ENCODE results near the gene ABO.
"Not testable (repeated sequence)": the region's sequence is repeated elsewhere in the genome, so short reads cannot be mapped to it uniquely, and the experiment has no call there.

ABO gene

DNA sequence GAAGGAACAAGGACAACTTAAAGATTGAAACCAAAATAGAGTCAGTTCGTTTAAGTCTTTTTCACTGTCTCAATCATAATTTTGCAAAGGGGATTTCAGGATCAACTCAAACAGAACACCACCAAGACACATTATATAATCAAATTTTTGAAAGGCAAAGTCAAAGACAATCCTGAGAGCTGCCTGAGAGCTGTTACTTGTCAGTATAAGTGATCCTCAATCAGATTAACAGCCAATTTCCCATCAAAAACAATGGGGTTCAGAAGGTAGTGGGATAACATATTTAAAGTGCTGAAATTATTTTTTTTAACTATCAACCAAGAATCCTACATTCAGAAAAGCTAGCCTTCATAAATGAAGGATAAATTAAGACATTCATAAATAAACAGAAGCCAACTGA is 19.3 kb upstream of the ABO start:
- no peak for DNase-seq

DNA sequence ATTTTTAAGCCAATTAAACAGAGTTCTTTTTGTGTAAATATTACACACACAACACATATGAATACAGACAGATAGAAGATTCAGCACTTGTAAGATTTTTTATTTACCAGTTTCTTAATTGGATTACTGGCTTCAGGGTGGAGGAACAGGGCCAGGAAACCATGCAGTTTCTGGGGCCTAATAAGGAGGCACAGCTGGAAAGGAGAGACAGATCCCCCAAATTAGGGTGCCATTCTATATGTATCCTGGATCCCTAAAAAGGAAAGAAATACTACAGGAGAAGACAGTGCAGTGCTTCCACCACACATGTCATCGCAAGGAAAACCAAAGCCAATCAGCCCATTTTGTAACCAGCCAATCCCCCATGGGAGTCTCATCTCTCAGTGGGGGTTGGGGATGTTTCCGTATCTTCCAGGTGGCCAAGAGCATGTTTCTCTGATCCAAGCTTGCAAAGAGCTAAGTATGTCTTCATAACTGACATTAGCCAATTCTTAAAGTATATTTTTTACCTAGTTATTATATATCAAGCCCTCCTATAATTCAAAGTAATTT is 15.8 kb upstream of the ABO start:
- DNase-seq, result no peak

DNA sequence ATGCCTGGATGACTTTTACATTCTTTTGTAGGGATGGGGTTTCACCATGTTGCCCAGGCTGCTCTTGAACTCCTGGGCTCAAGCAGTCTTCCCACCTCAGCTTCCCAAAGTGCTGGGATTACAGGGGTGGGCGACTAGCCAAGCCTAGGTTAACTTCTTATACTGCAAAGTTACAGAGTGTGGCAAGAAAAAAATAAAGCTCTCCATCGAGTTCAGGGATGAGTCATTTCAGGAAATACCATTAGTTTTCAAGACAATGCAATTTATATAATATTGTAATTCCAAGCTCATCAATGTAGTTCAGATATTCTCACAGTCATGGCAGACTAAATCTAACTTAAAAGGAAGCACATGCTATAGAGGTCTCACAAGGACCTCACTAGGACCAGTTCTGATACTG is 11.5 kb upstream of the ABO start:
- no peak for DNase-seq

DNA sequence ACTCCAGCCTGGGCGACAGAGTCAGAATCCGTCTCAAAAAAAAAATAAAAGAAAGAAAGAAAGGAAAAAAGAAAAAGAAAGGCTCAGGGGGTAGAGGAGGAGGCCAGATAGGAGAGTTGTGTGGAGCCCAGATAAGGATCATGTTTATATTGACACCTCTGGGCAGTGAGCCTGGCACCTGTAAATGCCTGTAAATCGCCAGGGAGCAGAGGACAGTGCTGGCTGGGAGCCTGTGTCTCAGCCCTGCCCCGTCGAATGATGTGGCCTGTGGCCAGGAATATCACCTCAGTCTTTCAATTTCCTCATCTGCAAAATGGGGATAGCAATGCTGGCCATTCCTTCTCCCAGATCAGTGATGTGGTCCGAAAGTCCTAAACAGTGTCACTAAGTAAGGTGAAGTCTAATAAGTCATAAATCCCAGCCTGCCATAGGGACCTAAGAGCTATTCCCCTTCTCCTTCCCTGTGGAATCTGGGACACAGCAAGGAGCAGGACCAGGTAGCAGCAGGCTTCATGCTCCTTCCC is 10.3 kb upstream of the ABO start:
- no peak for DNase-seq

DNA sequence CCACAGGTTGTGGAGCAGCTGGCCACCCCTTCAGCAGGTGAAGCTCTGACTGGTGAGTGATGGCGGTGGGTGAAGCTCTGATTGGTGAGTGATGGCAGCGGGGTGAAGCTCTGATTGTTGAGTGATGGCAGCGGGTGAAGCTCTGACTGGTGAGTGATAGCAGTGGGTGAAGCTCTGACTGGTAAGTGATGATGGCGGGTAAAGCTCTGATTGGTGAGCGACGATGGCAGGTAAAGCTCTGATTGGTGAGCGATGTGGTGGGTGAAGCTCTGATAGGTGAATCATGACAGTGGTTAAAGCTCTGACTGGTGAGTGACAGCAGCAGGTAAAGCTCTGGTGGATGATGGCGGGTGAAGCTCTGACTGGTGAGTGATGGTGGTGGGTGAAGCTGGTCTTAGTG is 9.4 kb upstream of the ABO start:
- no peak for DNase-seq

DNA sequence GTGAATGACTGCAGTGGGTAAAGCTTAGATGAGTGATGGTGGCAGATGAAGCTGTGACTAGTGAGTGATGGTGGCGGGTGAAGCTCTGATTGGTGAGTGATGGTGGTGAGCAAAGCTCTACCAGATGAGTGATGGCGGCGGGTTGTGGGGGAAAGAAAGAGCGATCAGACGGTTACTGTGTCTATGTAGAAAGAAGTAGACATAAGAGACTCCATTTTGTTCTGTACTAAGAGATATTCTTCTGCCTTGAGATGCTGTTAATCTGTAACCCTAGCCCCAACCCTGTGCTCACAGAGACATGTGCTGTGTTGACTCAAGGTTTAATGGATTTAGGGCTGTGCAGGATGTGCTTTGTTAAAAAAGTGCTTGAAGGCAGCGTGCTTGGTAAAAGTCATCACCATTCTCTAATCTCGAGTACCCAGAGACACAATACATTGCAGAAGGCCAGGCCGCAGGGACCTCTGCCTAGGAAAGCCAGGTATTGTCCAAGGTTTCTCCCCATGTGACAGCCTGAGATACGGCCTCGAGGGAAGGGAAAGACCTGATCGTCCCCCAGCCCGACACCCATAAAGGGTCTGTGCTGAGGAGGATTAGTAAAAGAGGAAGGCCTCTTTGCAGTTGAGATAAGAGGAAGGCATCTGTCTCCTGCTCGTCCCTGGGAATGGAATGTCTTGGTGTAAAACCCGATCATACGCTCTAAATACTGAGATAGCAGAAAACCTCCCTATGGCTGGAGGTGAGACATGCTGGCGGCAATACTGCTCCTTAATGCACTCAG is 8.4 kb upstream of the ABO start:
- not testable (repeated sequence) for DNase-seq

DNA sequence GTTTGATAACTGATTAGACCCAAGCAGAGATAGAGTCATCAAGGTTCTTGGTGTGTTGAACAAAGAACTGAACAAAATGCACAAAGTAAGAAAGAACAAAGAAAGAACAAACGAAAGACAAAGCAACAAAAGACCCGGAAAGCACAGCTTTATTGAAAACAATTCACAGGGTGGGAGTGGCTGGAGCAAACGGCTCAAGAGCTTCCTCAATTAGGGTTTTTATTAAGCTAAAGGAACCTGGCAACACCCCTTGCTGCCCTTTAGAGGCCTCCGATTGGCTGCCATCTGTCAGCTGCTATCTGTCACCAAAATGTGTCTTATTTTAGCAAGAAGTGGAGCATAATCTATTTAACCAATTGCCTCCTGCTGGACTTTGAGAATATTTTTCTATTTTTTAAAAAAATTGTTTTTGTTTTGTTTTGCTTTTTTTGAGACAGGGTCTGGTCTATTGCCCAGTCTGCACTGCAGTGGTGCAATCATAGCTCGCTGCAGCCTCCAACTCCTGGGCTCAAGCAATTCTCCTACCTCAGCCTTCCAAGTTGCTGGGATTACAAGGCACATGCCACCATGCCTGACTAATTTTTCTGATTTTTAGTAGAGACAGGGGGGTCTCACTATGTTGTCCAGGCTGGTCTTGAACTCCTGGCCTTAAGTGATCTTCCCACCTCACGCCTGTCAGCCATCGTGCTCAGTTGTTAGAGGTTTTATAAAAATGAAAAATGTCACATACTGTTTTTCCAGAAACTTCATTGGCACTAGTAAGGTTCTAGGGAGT is 7.7 kb upstream of the ABO start:
- DNase-seq, result no peak

DNA sequence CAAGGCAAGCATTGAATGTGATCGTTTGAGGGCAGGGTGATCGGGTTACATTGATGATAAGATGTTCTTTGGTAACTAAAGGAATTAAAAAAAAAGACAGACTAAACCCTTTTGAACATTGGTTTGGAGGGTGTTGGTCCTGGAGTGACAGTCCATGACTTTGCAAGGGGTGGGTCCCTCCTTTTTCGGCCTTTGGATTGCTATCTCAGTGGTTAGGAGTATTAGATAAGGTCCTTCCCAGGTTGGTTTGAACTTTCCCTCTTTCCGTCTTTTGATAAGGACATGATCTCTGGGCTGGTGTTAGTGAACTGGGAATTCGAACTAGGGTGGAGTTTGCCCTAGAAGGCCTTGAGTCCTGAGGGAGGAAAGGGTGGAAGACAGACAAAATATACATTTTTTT is 5.4 kb upstream of the ABO start:
- no peak for DNase-seq

DNA sequence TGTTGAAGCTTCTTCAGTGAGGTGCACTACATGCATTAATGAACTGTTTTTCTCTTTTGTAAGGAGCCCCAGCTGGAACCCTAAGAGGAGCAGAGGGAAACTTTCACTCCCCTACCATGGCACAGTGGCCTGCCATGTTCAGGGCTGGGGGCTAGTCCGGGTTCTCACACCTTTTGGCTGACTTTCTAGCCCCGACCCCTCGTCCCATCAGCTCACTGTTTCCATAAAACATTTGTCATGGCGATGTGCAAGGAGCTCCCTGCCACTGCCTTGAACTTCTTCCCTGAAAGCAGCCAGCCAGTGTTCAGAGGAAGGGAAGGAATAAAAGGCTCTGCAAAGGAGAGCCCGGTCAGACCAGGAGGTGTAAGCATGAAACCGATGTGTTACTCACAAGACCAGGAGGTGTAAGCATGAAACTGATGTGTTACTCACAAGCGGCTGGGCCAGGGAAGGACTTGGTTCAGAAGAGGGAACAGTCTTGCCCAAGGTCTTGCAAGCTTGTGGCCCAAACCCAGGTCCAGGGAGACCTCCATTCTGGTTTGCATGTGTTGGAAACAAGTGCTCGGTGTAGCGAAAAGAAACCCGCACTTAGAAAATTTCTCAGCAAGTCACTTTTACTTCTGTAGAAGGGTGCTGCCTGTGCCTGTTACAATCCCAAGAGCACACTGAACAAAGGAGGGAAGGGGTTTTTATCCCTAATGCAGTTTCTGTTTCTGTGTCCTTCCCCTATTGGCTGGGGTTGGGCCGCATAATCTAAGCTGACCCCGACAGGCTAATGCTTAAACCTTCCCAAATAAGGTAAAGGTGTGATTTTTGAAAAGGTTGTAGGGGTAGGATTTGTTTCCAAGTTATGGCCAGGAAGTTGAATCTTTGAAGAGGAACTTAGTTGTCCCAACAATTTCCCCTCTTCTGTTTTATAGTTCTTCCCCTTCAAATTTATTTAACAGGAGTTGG is 3.4 kb upstream of the ABO start:
- DNase-seq, result no peak

DNA sequence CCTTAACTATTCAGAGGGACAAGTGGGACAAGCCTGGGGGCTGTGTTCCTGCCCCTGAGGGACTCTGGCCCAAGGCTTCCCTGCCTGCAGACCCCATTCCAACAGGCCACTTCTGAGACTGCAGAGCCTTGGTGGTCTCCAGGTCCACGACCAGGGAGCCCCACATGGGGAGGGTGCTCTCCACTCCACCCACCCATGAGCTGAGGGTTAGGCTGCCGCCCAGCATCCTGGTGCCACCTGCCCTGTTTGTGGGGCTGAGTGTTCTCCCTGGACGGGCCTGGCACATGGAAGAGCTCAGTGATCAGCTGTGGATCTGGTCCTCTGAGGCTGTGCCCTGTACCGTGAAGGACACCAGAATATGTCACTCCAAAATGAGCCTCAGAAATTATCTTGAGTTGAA is 2.5 kb upstream of the ABO start:
- no peak for DNase-seq

DNA sequence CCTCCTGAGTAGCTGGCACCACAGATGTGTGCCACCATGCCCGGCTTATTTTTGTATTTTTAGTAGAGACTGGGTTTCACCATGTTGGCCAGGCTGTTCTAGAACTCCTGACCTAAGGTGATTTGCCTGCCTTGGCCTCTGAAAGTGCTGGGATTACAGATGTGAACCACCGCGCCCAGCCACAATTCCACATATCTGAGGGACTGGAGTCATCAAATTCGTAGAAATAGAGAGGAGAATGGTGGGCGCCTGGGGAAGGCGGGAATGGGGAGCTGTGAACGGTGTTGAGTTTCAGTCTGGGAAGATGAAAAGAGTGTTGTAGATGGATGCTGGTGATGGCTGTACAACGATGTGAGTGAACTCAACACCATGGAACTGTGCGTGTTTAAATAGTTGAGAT is 1.9 kb upstream of the ABO start:
- no peak for DNase-seq

DNA sequence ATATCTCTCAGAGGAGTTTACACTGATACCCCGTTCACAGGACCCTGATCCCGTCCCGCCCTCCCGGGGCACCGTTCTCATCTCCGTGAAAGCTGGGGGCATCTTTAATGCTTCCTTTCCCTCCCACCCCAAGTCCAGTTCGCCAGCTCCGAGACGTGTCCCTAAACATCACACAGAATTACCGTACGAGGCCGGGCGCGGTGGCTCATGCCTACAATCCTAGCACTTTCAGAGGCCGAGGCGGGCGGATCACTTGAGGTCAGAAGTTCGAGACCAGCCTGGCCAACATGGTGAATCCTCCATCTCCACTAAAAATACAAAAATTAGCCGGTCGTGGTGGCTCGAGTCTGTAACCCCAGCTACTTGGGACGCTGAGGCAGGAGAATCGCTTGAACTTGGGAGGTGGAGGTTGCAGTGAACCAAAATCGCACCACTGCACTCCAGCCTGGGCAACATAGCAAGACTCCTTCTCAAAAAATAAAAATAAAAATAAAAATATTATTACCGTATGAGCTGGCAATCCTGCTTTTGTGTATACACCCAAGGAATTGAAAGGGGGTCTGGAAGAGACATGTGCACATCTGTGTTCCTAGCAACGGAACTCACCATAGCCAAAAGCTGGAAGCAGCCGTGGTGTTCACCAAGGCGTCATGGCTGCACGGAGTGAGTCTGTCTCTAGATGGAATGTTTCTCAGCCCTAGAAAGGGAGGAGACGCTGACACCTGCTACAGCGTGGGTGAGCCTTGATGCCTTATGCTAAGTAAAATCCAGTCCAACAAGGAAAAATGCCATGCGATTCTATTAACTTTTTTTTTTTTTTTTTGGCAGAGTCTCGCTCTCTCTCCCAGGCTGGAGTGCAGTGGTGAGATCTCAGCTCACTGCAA is 1.2 kb upstream of the ABO start:
- no peak for DNase-seq

DNA sequence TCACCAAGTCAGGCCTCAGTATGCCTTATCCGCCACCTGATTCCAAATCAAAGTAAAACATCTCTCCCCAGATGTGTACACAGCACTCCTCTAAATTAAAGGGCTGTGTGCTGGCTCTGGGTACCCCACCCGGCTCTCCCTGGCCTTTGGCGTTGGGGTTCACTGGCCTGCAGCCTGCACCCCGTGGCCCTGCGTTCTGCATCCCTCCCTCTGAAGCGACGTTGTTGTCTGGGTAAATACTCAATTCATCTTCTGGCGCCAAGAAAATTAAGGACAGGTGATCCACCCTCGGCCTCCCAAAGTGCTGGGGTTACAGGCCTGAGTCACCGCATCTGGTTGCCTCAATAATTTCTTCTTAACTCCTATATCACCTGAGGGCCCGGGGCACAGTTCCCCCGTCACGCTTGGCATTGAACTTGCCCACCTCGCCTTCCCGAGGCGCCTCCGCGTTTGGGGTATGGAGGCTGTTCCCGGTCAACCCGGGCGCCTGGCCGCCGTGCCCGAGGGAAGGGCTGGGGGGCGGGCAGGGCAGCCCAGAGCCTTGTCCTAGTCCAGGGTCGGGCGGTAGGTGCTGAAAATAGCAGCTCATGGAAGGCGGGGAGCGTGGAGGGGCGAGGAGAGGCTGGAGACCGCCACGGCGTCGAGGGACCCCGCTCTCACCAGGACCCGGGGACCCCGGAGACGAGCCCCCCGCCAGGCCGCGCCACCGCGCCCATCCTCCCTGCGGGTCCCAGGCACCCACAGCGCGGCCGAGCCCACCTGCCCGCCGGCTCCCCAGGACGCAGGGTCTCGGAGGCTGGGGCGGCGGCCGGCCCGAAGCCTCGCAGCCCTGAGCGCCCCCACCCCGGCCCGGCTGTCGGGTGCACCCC is 531 bp downstream of the ABO start:
- peak; percentile 66 for DNase-seq

DNA sequence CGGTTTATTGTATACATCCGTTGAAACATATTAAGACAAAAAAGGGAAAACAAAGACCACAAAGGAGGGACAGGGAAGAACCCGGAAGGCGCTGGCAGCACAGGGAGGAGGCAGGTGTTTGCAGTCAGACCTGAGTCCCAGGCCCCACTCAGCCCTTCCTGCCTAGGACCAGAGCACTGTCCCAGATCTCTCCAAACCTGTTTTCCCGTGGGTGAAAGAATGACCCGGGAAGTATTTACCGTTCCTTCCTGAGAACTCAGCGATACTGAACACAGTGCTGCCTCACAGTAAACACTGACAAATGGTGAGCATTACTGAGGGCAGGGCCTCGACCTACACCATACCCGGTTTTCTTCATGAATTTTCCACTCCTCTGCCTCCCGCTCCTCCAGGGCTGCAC is 1.2 kb downstream of the ABO start:
- DNase-seq, result no peak

DNA sequence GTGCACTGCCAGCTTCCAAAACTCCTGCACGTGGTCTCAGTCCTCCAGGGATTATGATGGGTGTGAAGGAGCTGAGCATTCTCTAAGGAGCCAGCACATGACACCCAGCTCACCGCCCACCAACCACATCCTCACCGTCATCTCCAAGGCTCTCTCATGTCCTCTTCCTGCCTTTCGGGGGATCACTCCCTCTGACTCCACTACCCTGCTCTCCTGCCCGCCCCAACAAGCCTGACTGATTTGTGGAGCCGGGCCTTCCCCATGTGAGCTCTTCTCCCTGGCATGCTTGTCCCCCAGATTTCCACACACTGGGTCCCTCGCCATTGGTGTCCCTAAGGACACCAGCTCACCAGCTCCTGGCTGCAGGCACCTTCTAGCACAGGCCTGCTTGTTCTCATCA is 1.9 kb downstream of the ABO start:
- DNase-seq, result no peak

DNA sequence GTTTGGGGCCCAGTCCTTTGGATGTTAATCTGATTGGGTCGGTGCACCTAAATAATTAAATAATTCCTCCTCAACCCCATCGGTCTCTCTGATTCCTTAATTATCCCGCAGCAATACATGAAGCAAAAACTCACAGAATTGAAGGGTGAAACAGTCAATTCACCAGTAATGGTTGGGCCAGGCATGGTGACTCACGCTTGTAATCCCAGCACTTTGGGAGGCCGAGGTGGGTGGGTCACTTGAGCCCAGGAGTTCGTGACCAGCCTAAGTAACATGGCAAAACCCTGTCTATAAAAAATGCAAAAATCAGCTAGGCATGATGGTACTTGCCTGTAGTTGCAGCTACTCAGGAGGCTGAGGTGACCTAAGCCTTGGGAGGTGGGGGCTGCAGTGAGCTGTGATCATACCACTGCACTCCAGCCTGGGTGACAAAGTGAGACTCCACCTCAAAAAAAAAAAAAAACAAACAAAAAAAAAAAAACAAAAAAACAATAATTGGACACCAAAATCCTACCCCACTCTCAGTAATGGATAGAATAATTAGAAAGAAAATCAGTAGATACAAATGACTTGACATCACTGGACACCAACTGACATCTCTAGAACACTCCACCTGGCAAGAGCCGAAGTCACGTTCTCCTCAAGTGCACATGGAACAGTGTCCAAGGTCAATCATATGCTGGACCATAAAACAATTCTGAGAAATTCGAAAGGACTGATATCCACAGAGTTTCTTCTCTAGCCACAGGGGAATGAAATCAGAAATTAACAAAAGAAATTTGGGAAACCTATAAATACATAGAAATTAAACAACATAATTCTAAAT is 5.3 kb downstream of the ABO start:
- DNase-seq, result no peak

DNA sequence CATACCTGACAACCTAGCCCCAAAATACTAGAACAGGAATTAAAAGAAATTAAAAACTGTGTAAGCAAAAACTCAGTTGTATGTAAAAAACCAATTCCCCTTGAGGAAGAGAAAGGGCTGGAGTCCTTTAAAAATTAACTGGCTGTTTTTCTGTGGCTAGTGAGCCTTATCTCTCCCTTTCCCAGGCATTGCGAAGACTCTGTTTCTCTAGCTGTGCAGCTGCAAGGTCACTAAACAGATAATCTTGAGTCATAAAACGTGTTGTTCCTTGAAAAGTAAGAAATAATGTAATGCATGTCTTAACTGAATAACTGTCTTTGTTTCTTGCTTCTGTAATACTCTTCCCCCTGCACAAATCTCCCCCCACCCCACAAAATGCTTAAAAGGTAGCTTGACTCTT is 5.9 kb downstream of the ABO start:
- DNase-seq, result not testable (repeated sequence)

DNA sequence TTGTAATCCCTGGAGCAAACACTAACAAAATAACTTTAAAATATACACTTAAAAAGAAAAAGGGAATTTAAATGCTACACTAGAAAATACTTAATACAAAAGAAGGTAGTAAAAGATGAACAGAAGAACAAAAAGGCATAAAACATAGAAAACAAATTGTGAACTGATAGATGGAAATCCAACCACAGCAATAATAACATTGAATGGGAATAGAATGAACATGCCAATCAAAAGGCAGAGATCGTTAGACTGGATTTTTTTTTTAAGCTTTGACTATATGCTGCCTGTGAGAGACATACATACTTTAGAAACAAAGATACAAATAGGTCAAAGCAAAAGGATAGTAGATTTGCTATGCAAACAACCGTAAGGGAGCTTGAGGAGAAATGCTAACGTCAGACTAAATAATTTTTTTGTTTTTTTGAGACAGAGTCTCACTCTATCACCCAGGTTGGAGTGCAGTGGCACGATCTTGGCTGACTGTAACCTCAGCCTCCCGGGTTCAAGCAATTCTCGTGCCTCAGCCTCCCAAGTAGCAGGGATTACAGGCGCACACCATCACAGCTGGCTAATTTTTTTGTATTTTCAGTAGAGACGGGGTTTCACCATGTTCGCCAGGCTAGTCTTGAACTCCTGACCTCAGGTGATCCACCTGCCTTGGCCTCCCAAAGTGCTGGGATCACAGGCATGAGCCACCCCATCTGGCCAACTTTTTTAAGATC is 6.5 kb downstream of the ABO start:
- DNase-seq, result no peak
